ENCODE measurements around the gene DMC1.

- no peak for TF ChIP-seq CTCF (IDR thresholded peaks at IDR 0.05 in 4 of 5, conservative IDR thresholded peaks at IDR 0.05 in 1 of 5)
- TF ChIP-seq POLR2A (IDR thresholded peaks at IDR 0.05) = no peak
Observed at GRCh38 chr22:38482662-38483308, 87.2 kb downstream of the DMC1 start.

Data from gastrocnemius medialis (tissue), 4 donors.